Bronchial epithelial cell (primary cell): Measurements from ENCODE around the gene SHC1. TPM values are rescaled to one million over a fixed set of nuclear protein-coding genes. Genes with fewer than 3 reads are reported as not detected.
A peak's percentile ranks its signal among the peaks of the same experiment; 100 is the strongest.

Experiments used
- DNase-seq: peaks from one replicate; pipeline ENCODE4 v3.0.0-alpha.2; 2010; ENCODE audit warnings: low read depth
- FAIRE-seq: peaks from 2 replicates; lab custom pipeline; 2011; peaks lifted over from hg19 to GRCh38; lab: Jason Lieb, UNC
- H3K27me3 ChIP-seq: 2 replicates; pipeline ENCODE4 v1.5.1; 2011; ENCODE audit warnings: low read length; ENCODE audit not compliant: control insufficient read depth, insufficient read depth
- H3K36me3 ChIP-seq: 2 replicates; pipeline ENCODE4 v1.5.1; 2011; ENCODE audit warnings: low read length; ENCODE audit not compliant: control insufficient read depth, insufficient read depth
- H3K4me3 ChIP-seq: 2 replicates; pipeline ENCODE4 v1.5.1; 2011; ENCODE audit warnings: mild to moderate bottlenecking, low read depth, low read length, control low read depth
- total RNA-seq: library from RNA; depleted of rRNA; stranded (reverse); fragments of >200 nt; gene quantifications from 2 replicates; pipeline ENCODE4 v1.2.1, GENCODE V29; 2014
- TF ChIP-seq, protein P1 (sequence below): IDR thresholded peaks from 2 replicates; pipeline ENCODE4 v1.5.1; 2011; ENCODE audit warnings: mild to moderate bottlenecking, moderate library complexity, low read length, control low read depth, inconsistent platforms; ENCODE audit not compliant: insufficient read depth, severe bottlenecking

The SHC1 gene
- total RNA-seq, 1 donor from 2014 or later = 216 TPM

DNA sequence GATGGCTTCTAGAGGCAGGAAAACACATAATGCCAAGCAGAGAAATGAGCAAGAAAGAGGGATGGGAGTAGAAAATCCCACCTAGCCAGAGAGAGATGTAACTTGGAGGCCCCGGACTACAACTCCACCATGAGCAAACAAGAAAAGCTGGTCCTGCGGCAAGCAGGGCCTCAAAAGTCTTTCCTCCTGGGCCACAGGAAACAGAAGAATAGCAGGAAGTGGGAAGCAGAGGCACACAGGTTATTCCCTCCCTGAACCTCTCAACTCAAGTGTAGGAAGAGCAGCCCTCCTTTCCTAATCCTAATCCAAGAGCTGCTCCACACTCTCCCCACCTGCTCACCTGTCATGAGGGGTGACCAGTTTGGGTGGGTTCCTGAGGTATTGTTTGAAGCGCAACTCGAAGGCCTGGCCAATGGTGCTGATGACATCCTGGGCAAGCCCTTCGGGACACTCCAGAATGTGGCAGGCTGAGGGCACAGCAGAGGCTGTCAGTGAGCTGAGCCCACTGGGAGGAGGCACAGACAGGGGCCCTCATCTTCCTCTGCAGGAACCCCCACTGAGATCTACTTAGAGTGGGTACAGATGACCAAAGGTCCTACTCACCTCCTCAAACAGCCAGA, 3.1 kb downstream of the SHC1 start:
- Histone ChIP-seq H3K36me3 (peaks cover 43% of the 10 kb centered on the region), H3K4me3 (peak overlapping the region; percentile 2), H3K27me3 (no peaks in the 10 kb centered on the region)
- FAIRE-seq (no peak), DNase-seq (no peak)
- TF ChIP-seq, protein P1, sequence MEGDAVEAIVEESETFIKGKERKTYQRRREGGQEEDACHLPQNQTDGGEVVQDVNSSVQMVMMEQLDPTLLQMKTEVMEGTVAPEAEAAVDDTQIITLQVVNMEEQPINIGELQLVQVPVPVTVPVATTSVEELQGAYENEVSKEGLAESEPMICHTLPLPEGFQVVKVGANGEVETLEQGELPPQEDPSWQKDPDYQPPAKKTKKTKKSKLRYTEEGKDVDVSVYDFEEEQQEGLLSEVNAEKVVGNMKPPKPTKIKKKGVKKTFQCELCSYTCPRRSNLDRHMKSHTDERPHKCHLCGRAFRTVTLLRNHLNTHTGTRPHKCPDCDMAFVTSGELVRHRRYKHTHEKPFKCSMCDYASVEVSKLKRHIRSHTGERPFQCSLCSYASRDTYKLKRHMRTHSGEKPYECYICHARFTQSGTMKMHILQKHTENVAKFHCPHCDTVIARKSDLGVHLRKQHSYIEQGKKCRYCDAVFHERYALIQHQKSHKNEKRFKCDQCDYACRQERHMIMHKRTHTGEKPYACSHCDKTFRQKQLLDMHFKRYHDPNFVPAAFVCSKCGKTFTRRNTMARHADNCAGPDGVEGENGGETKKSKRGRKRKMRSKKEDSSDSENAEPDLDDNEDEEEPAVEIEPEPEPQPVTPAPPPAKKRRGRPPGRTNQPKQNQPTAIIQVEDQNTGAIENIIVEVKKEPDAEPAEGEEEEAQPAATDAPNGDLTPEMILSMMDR = no peak

DNA sequence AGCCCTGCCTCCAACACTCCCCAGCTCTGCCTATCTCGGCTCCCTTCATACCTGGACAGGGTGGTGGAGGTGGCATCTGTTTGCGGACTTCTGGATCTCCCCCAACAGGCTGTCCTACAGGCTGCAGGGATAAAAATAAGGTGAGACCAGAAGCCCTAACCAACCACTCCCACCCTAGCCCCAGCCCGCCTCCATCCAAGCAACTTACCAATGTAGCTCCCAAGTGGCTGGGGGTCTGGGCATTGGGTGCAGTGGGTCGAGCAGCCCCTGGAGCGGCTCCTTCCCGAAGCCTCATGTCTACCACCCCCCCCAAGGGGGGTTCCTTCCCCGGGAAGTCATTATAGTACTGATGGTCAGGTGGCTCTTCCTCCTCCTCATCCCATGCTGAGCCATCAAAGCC, 4.4 kb downstream of the SHC1 start:
- TF ChIP-seq, protein P1 = no peak
- FAIRE-seq (no peak), DNase-seq (no peak)
- Histone ChIP-seq H3K36me3 (peaks cover 43% of the 10 kb centered on the region), H3K27me3 (no peaks in the 10 kb centered on the region), H3K4me3 (no peak overlapping the region)

DNA sequence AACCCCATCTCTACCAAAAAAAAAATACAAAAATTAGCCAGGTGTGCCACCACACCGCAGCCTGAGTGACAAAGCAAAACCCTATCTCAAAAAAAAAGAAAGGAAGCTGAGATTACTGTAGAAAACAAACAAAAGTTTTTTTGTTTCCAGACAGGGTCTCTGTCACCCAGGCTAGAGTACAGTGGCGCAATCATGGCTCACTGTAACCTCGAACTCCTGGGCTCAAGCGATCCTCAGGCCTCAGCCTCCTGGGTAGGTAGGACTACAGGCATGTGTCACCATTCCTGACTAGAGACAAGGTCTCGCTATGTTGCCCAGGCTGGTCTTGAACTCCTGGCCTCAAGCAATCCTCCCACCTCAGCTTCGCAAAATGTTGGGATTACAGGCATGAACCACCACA, 6.2 kb downstream of the SHC1 start:
- no peak overlapping the region for H3K4me3 ChIP-seq
- no peaks in the 10 kb centered on the region for H3K27me3 ChIP-seq
- no peak for FAIRE-seq
- peaks cover 41% of the 10 kb centered on the region for H3K36me3 ChIP-seq
- TF ChIP-seq, protein P1 = no peak
- DNase-seq = no peak

DNA sequence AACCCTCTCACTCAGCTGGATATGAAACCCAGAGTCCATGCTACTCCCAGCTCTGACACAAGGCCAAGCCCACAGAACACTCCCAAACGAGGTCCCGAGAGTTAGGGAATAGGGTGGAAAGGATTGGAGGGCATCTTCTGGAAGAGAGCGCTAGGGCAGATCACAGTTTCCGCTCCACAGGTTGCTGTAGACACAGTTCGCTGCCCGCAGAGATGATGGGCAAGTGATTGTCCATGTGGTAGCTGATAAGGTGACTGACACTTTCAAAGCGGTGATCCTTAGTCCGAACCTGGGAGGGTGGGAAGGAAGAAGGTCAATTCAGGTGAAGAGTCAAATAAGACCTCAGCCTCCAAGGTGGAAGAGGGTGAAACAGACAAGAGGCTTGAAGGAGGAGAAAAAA, 6.9 kb downstream of the SHC1 start:
- Histone ChIP-seq H3K27me3 (no peaks in the 10 kb centered on the region), H3K4me3 (no peak overlapping the region), H3K36me3 (peaks cover 40% of the 10 kb centered on the region)
- no peak for DNase-seq
- FAIRE-seq = no peak
- TF ChIP-seq, protein P1 = no peak

DNA sequence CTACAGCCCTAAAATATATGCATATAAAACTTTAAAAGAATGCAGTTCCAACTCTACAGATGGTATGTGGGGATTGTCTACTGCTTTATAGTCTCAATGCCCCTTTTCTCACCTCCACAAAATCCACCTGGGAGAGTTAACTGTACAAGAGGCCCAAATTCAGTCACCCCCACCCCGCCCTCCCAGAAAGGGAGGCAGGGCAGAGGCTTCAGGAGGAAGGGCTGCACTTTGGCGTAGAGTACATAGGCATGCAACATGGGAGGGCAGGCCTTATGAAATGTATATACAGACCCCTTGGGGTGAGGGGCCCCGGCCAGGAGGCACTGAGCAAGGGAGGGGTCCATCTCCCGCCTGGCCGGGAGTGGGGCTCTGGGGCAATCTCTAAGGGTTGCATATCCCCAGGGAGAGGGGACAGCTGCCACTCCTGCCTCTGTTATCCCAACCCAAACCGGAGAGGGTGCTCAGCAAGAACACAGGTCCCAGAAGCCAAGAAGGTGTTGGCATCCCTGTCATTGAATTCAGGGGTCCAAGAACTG, 7.7 kb downstream of the SHC1 start:
- Histone ChIP-seq H3K4me3 (no peak overlapping the region), H3K27me3 (no peaks in the 10 kb centered on the region), H3K36me3 (peaks cover 36% of the 10 kb centered on the region)
- TF ChIP-seq, protein P1 = no peak
- DNase-seq (no peak), FAIRE-seq (no peak)
